Activated naive CD4-positive, alpha-beta T cell treated with anti-CD3 and anti-CD28 coated beads, Interleukin-2, amount 10 ng/mL, durations not matched to agents 7 days and 5 days (primary cell): ENCODE measurements around the gene WSB1.
"Not testable (repeated sequence)": the region's sequence is repeated elsewhere in the genome, so short reads cannot be mapped to it uniquely, and the experiment has no call there.

ENCODE experiments used
- CTCF ChIA-PET: fragments of 350-600 bp; sonication (Branson Sonifier 250); formaldehyde crosslinking; loops from one replicate; lab custom pipeline; 2021; ENCODE audit warnings: antibody characterized with exemption; lab: Charles Lee
- DNase-seq: peaks from one replicate; pipeline ENCODE4 v3.0.0-alpha.2; 2020
- H3K27ac Mint-ChIP-seq: one replicate; pipeline ENCODE4 v1.8.0; 2021; ENCODE audit warnings: mild to moderate bottlenecking, moderate library complexity, mixed read lengths
- H3K27me3 Mint-ChIP-seq: one replicate; pipeline ENCODE4 v1.8.0; 2021; ENCODE audit warnings: mild to moderate bottlenecking, mixed read lengths
- H3K36me3 Mint-ChIP-seq: one replicate; pipeline ENCODE4 v1.8.0; 2021; ENCODE audit warnings: mixed read lengths
- H3K4me1 Mint-ChIP-seq: one replicate; pipeline ENCODE4 v1.8.0; 2021; ENCODE audit warnings: mixed read lengths
- H3K4me3 Mint-ChIP-seq: one replicate; pipeline ENCODE4 v1.8.0; 2021; ENCODE audit warnings: mild to moderate bottlenecking, moderate library complexity, mixed read lengths
- H3K9me3 Mint-ChIP-seq: one replicate; pipeline ENCODE4 v1.8.0; 2021; ENCODE audit warnings: mixed read lengths

Gene WSB1

GRCh38 chr17:27264068-27264812, 29.7 kb upstream of the WSB1 start:
- no peaks in the 10 kb centered on the region for H3K9me3 Mint-ChIP-seq
- DNase-seq: no peak
- no peaks in the 10 kb centered on the region for H3K36me3 Mint-ChIP-seq
- no peak overlapping the region for H3K4me3 Mint-ChIP-seq
- CTCF ChIA-PET: no interaction called here
- no peaks in the 10 kb centered on the region for H3K4me1 Mint-ChIP-seq
- H3K27me3 Mint-ChIP-seq: peaks cover 30% of the 10 kb centered on the region
- peak overlapping the region; percentile 20 for H3K27ac Mint-ChIP-seq

- Mint-ChIP-seq H3K27ac (no peak overlapping the region), H3K36me3 (no peaks in the 10 kb centered on the region), H3K4me3 (no peak overlapping the region), H3K4me1 (no peaks in the 10 kb centered on the region), H3K27me3 (peaks cover 32% of the 10 kb centered on the region), H3K9me3 (no peaks in the 10 kb centered on the region)
- no peak for DNase-seq
- CTCF ChIA-PET: no interaction called here
These were observed 28.6 kb upstream of the WSB1 start for GRCh38 chr17:27265333-27265732.

GRCh38 chr17:27266228-27266627, 27.7 kb upstream of the WSB1 start:
- Mint-ChIP-seq H3K4me1 (no peaks in the 10 kb centered on the region), H3K27ac (no peak overlapping the region), H3K4me3 (no peak overlapping the region), H3K27me3 (peaks cover 32% of the 10 kb centered on the region), H3K9me3 (no peaks in the 10 kb centered on the region), H3K36me3 (no peaks in the 10 kb centered on the region)
- CTCF ChIA-PET: no interaction called here
- DNase-seq: no peak

- CTCF ChIA-PET: no interaction called here
- H3K27ac Mint-ChIP-seq: no peak overlapping the region
- no peak for DNase-seq
- H3K4me3 Mint-ChIP-seq: no peak overlapping the region
- H3K27me3 Mint-ChIP-seq: peaks cover 22% of the 10 kb centered on the region
- H3K4me1 Mint-ChIP-seq: no peaks in the 10 kb centered on the region
- H3K9me3 Mint-ChIP-seq: no peaks in the 10 kb centered on the region
- H3K36me3 Mint-ChIP-seq: no peaks in the 10 kb centered on the region
These were observed 25.4 kb upstream of the WSB1 start for GRCh38 chr17:27268394-27269085.

GRCh38 chr17:27269201-27269600, 24.7 kb upstream of the WSB1 start:
- no peak for DNase-seq
- peaks cover 22% of the 10 kb centered on the region for H3K27me3 Mint-ChIP-seq
- no peak overlapping the region for H3K4me3 Mint-ChIP-seq
- H3K4me1 Mint-ChIP-seq: no peaks in the 10 kb centered on the region
- no peaks in the 10 kb centered on the region for H3K9me3 Mint-ChIP-seq
- CTCF ChIA-PET: no interaction called here
- no peaks in the 10 kb centered on the region for H3K36me3 Mint-ChIP-seq
- H3K27ac Mint-ChIP-seq: no peak overlapping the region

- Mint-ChIP-seq H3K27ac (no peak overlapping the region), H3K4me3 (no peak overlapping the region), H3K36me3 (no peaks in the 10 kb centered on the region), H3K4me1 (no peaks in the 10 kb centered on the region), H3K9me3 (no peaks in the 10 kb centered on the region), H3K27me3 (peaks cover 22% of the 10 kb centered on the region)
- CTCF ChIA-PET: no interaction called here
- DNase-seq: no peak
These were observed 23.9 kb upstream of the WSB1 start for GRCh38 chr17:27269974-27270373.

- H3K27ac Mint-ChIP-seq: no peak overlapping the region
- DNase-seq: no peak
- peaks cover 4% of the 10 kb centered on the region for H3K27me3 Mint-ChIP-seq
- H3K4me3 Mint-ChIP-seq: no peak overlapping the region
- no peaks in the 10 kb centered on the region for H3K36me3 Mint-ChIP-seq
- H3K4me1 Mint-ChIP-seq: no peaks in the 10 kb centered on the region
- no peaks in the 10 kb centered on the region for H3K9me3 Mint-ChIP-seq
- CTCF ChIA-PET: no interaction called here
These were observed 17.2 kb upstream of the WSB1 start for GRCh38 chr17:27276653-27277156.

- H3K27ac Mint-ChIP-seq, DNase-seq, H3K4me3 Mint-ChIP-seq, H3K9me3 Mint-ChIP-seq, H3K27me3 Mint-ChIP-seq, H3K4me1 Mint-ChIP-seq, H3K36me3 Mint-ChIP-seq, CTCF ChIA-PET: not testable (repeated sequence)
These were observed 14.8 kb upstream of the WSB1 start for GRCh38 chr17:27279132-27279531.

GRCh38 chr17:27280527-27280926, 13.4 kb upstream of the WSB1 start:
- DNase-seq: no peak
- Mint-ChIP-seq H3K4me1 (peaks cover 3% of the 10 kb centered on the region), H3K27ac (no peak overlapping the region), H3K4me3 (no peak overlapping the region), H3K9me3 (no peaks in the 10 kb centered on the region), H3K27me3 (peaks cover 12% of the 10 kb centered on the region), H3K36me3 (no peaks in the 10 kb centered on the region)
- CTCF ChIA-PET: interaction anchor here (1.7 kb wide), 1 partner anchor 35 kb away, joined by 4 read pairs; no protein-coding TSS in a partner anchor

- H3K9me3 Mint-ChIP-seq: no peaks in the 10 kb centered on the region
- peaks cover 12% of the 10 kb centered on the region for H3K27me3 Mint-ChIP-seq
- no peak overlapping the region for H3K27ac Mint-ChIP-seq
- CTCF ChIA-PET: interaction anchor here (1.7 kb wide), 1 partner anchor 36 kb away, joined by 4 read pairs; no protein-coding TSS in a partner anchor
- no peak for DNase-seq
- H3K36me3 Mint-ChIP-seq: no peaks in the 10 kb centered on the region
- peaks cover 3% of the 10 kb centered on the region for H3K4me1 Mint-ChIP-seq
- no peak overlapping the region for H3K4me3 Mint-ChIP-seq
These were observed 12.5 kb upstream of the WSB1 start for GRCh38 chr17:27281438-27281837.

GRCh38 chr17:27282054-27282551, 11.8 kb upstream of the WSB1 start:
- CTCF ChIA-PET: no interaction called here
- no peaks in the 10 kb centered on the region for H3K9me3 Mint-ChIP-seq
- H3K36me3 Mint-ChIP-seq: no peaks in the 10 kb centered on the region
- H3K27ac Mint-ChIP-seq: no peak overlapping the region
- no peak for DNase-seq
- no peak overlapping the region for H3K4me3 Mint-ChIP-seq
- peaks cover 3% of the 10 kb centered on the region for H3K4me1 Mint-ChIP-seq
- H3K27me3 Mint-ChIP-seq: peaks cover 12% of the 10 kb centered on the region

- Mint-ChIP-seq H3K36me3 (no peaks in the 10 kb centered on the region), H3K4me1 (peaks cover 3% of the 10 kb centered on the region), H3K4me3 (no peak overlapping the region), H3K9me3 (no peaks in the 10 kb centered on the region), H3K27ac (no peak overlapping the region), H3K27me3 (peaks cover 12% of the 10 kb centered on the region)
- DNase-seq: no peak
- CTCF ChIA-PET: no interaction called here
These were observed 10.9 kb upstream of the WSB1 start for GRCh38 chr17:27283060-27283459.

- Mint-ChIP-seq H3K4me3 (no peak overlapping the region), H3K36me3 (no peaks in the 10 kb centered on the region), H3K27me3 (peaks cover 13% of the 10 kb centered on the region), H3K4me1 (peaks cover 3% of the 10 kb centered on the region), H3K27ac (no peak overlapping the region), H3K9me3 (no peaks in the 10 kb centered on the region)
- CTCF ChIA-PET: interaction anchor here (0.7 kb wide), 1 partner anchor 47 kb away, joined by 3 read pairs; no protein-coding TSS in a partner anchor
- no peak for DNase-seq
These were observed 10.2 kb upstream of the WSB1 start for GRCh38 chr17:27283751-27284150.

- CTCF ChIA-PET: no interaction called here
- Mint-ChIP-seq H3K27ac (no peak overlapping the region), H3K27me3 (peaks cover 12% of the 10 kb centered on the region), H3K36me3 (no peaks in the 10 kb centered on the region), H3K4me1 (peaks cover 3% of the 10 kb centered on the region), H3K9me3 (no peaks in the 10 kb centered on the region), H3K4me3 (no peak overlapping the region)
- DNase-seq: no peak
These were observed 9.0 kb upstream of the WSB1 start for GRCh38 chr17:27284811-27285415.
